ENCODE data around the gene RECK.

DNA sequence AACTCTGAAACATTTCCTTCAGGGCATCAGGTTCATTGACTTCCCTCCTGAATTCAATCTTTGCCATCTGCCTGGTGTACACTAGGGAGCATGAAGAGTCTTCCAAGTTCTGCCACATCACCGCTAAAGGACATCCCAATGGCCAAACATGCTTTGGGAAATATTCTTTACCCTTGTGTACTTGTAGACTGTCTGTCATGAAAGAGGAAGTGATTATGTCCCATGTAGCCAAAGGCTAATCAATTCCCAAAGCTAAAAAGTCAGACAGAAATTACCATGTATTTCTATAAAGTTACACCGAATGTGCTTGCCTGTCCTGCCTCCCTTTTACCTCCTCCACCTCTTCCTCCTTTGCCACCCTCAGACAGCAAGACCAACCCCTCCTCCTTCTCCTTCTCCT is 28.9 kb upstream of the RECK start:
- TF ChIP-seq, protein P1, sequence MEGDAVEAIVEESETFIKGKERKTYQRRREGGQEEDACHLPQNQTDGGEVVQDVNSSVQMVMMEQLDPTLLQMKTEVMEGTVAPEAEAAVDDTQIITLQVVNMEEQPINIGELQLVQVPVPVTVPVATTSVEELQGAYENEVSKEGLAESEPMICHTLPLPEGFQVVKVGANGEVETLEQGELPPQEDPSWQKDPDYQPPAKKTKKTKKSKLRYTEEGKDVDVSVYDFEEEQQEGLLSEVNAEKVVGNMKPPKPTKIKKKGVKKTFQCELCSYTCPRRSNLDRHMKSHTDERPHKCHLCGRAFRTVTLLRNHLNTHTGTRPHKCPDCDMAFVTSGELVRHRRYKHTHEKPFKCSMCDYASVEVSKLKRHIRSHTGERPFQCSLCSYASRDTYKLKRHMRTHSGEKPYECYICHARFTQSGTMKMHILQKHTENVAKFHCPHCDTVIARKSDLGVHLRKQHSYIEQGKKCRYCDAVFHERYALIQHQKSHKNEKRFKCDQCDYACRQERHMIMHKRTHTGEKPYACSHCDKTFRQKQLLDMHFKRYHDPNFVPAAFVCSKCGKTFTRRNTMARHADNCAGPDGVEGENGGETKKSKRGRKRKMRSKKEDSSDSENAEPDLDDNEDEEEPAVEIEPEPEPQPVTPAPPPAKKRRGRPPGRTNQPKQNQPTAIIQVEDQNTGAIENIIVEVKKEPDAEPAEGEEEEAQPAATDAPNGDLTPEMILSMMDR (IDR thresholded peaks at IDR 0.05; ENCODE audit: low read depth, low read length, poor library complexity, severe bottlenecking) = no peak
- no peak for TF ChIP-seq EZH2phosphoT487 (IDR thresholded peaks at IDR 0.05; ENCODE audit: borderline replicate concordance, low read length)

Measured in DOHH2 (cell line).